ENCODE measurements around the gene ATXN10. TPM values are rescaled to one million over a fixed set of nuclear protein-coding genes. Genes with fewer than 3 reads are reported as not detected.
A peak's percentile ranks its signal among the peaks of the same experiment; 100 is the strongest.

Gene ATXN10
- total RNA-seq, 1 experiment from 2014 or later: 122 TPM

GRCh38 chr22:45757936-45758335 lies 86.3 kb downstream of the ATXN10 start:
- no peak for DNase-seq (ENCODE audit: low read depth)

- peak; percentile 67 for DNase-seq (ENCODE audit: low read depth)
Observed at GRCh38 chr22:45758603-45759002, 87.0 kb downstream of the ATXN10 start.

- no peak for DNase-seq (ENCODE audit: low read depth)
Observed at GRCh38 chr22:45760682-45761081, 89.0 kb downstream of the ATXN10 start.

- DNase-seq (ENCODE audit: low read depth): no peak
Observed at GRCh38 chr22:45762545-45763235, 91.1 kb downstream of the ATXN10 start.

GRCh38 chr22:45763236-45763624 lies 91.6 kb downstream of the ATXN10 start:
- DNase-seq (ENCODE audit: low read depth): no peak

- no peak for DNase-seq (ENCODE audit: low read depth)
Observed at GRCh38 chr22:45768490-45768889, 96.9 kb downstream of the ATXN10 start.

GRCh38 chr22:45769569-45770210 lies 98.1 kb downstream of the ATXN10 start:
- peak; percentile 25 for DNase-seq (ENCODE audit: low read depth)

- DNase-seq (ENCODE audit: low read depth): no peak
Observed at GRCh38 chr22:45770506-45770905, 98.9 kb downstream of the ATXN10 start.

- no peak for DNase-seq (ENCODE audit: low read depth)
Observed at GRCh38 chr22:45771057-45771456, 99.4 kb downstream of the ATXN10 start.

- DNase-seq (ENCODE audit: low read depth): no peak
Observed at GRCh38 chr22:45771711-45772110, 100.1 kb downstream of the ATXN10 start.

GRCh38 chr22:45772743-45773142 lies 101.1 kb downstream of the ATXN10 start:
- no peak for DNase-seq (ENCODE audit: low read depth)

GRCh38 chr22:45774001-45774670 lies 102.5 kb downstream of the ATXN10 start:
- no peak for DNase-seq (ENCODE audit: low read depth)

- DNase-seq (ENCODE audit: low read depth): no peak
Observed at GRCh38 chr22:45775062-45775461, 103.4 kb downstream of the ATXN10 start.

GRCh38 chr22:45775569-45776312 lies 104.1 kb downstream of the ATXN10 start:
- no peak for DNase-seq (ENCODE audit: low read depth)

GRCh38 chr22:45776313-45776585 lies 104.6 kb downstream of the ATXN10 start:
- no peak for DNase-seq (ENCODE audit: low read depth)

- DNase-seq (ENCODE audit: low read depth): peak; percentile 69
Observed at GRCh38 chr22:45777046-45777851, 105.6 kb downstream of the ATXN10 start.

GRCh38 chr22:45777852-45778375 lies 106.3 kb downstream of the ATXN10 start:
- DNase-seq (ENCODE audit: low read depth): no peak

GRCh38 chr22:45781459-45781858 lies 109.8 kb downstream of the ATXN10 start:
- DNase-seq (ENCODE audit: low read depth): no peak

- peak; percentile 18 for DNase-seq (ENCODE audit: low read depth)
Observed at GRCh38 chr22:45781966-45782365, 110.3 kb downstream of the ATXN10 start.

- DNase-seq (ENCODE audit: low read depth): no peak
Observed at GRCh38 chr22:45783021-45783420, 111.4 kb downstream of the ATXN10 start.

GRCh38 chr22:45783690-45784089 lies 112.1 kb downstream of the ATXN10 start:
- DNase-seq (ENCODE audit: low read depth): no peak
